ENCODE measurements around the gene PRR15L.
"Not testable (repeated sequence)": the region's sequence is repeated elsewhere in the genome, so short reads cannot be mapped to it uniquely, and the experiment has no call there.

Gene PRR15L

DNA sequence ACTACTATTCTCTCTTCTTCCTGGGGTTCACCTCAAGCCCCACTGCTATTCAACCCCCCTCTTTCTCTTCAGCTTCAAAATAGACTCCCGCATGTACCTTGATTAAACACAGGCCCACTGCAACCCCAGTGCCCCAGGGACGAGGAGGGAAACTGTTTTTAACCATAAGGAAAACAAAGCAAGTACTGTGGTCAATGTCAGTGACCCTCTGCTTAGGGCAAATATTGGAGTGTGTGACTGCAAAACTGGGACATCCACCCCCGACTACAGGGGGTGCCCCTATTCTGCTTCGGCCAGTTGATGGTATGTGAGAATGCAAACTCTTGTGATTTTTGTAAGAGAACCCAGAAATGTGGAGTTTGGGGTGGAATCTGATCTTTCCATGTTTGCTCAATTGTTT, 25.8 kb downstream of the PRR15L start:
- no peak for TF ChIP-seq CTCF (IDR thresholded peaks at IDR 0.05; ENCODE audit: low read depth, low read length)
- DNase-seq (ENCODE audit: extremely low read depth, low read depth) = no peak

GRCh38 chr17:47929218-47930000, 28.3 kb downstream of the PRR15L start:
- TF ChIP-seq CTCF (IDR thresholded peaks at IDR 0.05; ENCODE audit: low read depth, low read length) = no peak
- DNase-seq (ENCODE audit: extremely low read depth, low read depth) = no peak

GRCh38 chr17:47928415-47928814, 29.3 kb downstream of the PRR15L start:
- no peak for DNase-seq (ENCODE audit: extremely low read depth, low read depth)
- no peak for TF ChIP-seq CTCF (IDR thresholded peaks at IDR 0.05; ENCODE audit: low read depth, low read length)

DNA sequence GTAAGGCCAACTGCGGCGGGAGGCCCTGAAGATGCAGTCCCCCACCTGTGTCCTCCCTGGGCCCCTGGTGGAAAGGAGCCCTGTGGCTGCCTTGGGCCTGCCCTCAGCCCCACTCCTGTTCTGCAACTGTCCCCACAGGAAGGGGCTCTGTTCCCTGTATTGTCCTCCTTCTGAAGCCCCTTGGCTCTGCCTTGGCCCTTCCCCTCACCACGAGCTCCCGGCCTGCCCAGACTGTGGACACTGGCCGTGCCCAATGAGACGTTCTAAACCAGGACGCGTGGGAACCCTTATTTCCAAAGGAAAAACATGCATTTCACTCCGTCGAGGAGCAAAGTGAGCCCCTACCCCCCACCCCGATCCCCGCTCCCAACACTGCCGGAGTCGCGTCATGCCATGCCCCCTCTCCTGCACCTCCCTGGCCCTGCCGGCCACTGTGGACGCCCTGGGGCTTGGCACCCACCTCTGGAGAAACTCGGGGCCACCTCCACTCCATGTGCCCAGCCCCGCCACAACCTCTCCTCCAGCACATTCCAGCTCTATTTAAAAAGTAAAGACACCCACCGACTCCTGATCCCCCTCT, 29.8 kb downstream of the PRR15L start:
- no peak for DNase-seq (ENCODE audit: extremely low read depth, low read depth)
- TF ChIP-seq CTCF (IDR thresholded peaks at IDR 0.05; ENCODE audit: low read depth, low read length) = no peak

- DNase-seq (ENCODE audit: extremely low read depth, low read depth) = no peak
- TF ChIP-seq CTCF (IDR thresholded peaks at IDR 0.05; ENCODE audit: low read depth, low read length) = no peak
Measured at GRCh38 chr17:47925678-47925988, 32.0 kb downstream of the PRR15L start.

DNA sequence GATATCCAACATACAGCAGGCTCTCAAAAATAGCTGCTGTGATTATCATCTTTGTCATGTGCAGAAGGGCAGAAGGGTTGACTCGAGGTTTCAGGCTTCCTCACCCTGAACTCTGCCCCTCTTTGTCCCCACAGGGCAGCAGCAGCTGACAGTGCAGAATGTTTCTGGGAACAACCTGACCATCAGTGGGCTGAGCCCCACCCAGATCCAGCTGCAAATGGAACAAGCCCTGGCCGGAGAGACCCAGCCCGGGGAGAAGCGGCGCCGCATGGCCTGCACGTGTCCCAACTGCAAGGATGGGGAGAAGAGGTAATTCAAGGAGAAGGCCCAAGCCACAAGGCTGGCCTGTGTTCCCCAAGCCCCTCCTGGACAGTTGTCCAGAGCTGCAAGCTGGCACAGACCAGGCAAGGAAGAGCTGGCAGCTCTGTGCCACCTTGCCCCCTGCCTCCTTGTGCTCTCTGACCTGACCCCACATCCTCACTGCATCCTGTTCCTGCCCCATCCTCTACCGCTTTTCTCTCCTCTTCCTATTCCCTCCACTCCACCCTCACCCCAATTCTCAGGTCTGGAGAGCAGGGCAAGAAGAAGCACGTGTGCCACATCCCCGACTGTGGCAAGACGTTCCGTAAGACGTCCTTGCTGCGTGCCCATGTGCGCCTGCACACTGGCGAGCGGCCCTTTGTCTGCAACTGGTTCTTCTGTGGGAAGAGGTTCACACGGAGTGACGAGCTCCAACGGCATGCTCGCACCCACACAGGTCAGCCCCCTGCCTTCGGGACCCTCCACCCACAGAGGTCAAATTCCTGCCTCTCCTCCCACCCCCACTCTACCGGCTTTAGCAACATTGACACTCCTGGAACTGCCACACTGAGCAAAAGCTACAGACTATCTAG, 32.7 kb downstream of the PRR15L start:
- TF ChIP-seq CTCF (IDR thresholded peaks at IDR 0.05; ENCODE audit: low read depth, low read length) = no peak
- DNase-seq (ENCODE audit: extremely low read depth, low read depth) = no peak

- DNase-seq (ENCODE audit: extremely low read depth, low read depth) = not testable (repeated sequence)
Measured at GRCh38 chr17:47919889-47920288, 37.8 kb downstream of the PRR15L start.
